Measurements from ENCODE around the gene STOML2.

- TF ChIP-seq CTCF (IDR thresholded peaks at IDR 0.05; ENCODE audit: insufficient read depth, low read depth, low read length) (no peak), EZH2 (IDR thresholded peaks at IDR 0.05; ENCODE audit: insufficient read depth, low read length) (no peak)
Observed at GRCh38 chr9:35056571-35057270, 46.2 kb downstream of the STOML2 start.
